ENCODE data around the gene MYD88.

DNA sequence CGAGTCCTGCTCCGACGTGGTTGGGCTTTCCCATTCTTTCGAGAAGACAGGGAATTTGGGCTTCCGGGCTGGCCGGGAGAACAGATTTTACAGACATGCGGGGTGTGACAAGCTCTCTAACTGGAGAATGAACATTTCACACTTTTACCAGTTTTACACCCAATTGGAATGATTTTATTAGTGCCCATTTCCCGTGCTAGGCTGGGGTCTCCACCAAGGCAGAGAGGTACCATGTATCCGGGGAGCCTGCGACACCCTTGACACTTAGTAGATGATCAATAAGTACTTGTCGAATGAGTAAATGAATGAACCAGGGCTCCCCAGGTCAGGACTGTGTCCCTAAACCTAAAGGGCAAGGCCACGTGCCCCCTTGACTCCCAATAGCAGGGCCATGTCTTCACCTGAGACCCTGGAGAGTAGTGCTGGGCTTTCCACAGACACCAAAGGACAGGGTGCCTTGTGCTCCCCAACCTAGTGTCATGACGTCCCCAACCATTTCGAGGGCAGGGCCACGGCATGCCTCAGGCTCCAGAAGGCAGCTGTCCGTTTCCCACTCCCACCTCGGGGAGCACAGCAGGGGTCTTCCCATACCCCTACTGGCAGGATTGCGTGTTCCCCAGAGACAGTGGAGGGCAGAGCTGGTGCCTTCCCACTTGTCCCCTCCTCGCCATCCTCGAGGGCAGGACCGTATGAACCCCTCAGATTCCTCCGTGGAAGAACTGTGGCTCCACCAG lies 679 bp upstream of the MYD88 start:
- TF ChIP-seq CTCF (IDR thresholded peaks at IDR 0.05) (no peak), TCF7L2 (IDR thresholded peaks at IDR 0.05; ENCODE audit: low read depth, low read length) (no peak), POLR2AphosphoS5 (IDR thresholded peaks at IDR 0.05; ENCODE audit: low read depth, low read length) (no peak), SIN3A (IDR thresholded peaks at IDR 0.05; ENCODE audit: borderline replicate concordance, insufficient read depth, low read depth, low read length) (0 out of 2 replicates have a peak, but pooled peaks have one; percentile 13), REST (IDR thresholded peaks at IDR 0.05; ENCODE audit: insufficient read depth in 1 of 2, low read depth in 2 of 2, low read length in 1 of 2) (no peak)
